ENCODE measurements around the gene CDH2.

The CDH2 gene

DNA sequence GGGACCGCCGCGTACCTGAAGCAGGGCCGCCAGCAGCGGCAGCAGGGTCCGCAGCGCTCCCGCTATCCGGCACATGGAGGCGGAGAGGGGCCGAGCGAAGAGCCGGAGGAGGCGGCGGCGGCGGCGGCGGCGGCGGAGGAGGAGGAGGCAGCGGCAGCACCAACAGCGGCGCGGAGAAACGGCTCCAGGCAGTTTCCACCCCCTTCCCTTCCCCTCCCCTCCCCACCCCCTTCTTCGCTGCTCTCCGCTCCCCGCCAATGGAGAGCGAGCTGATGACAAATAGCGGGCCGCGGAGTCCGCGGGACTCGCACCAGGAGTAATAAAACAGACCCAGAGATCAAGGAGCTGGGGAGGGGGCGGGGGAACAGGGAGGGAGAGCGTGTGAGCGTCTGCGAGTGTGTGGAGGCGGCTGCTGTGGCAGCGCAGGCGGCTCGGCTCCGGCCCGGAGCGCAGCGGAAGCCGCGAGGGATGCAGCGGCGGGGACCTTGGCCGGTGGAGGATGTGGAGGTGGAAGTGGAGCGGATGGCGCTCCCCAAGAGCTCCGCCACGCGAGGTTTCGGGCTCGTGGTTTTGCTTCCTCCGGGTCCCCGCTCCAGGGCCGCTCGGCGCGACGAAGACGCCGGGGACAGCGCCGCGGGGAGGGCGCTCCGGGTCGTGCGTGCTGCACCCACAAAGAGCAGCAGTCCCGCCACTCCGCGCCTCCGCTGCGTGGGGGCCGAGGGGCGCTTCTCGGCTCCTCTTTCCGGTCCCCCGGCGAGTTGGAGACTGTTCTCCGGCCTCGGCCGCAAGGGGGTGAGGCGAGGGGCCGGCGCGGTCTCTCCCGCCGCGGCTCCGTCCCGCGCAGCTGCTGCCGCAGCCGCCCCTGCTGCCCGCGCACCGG, at the start of gene CDH2:
Gene CDH2, minus strand, starts transcription at position 183 of the 880 bp plus-strand sequence. Its CDS starts 108 bp downstream, at position 75.
- DNase-seq (ENCODE audit: low read depth, low spot score): peak; percentile 44

GRCh38 chr18:28212060-28212459, 35.1 kb upstream of the CDH2 start:
- DNase-seq (ENCODE audit: low read depth, low spot score): no peak

GRCh38 chr18:28208712-28209265, 31.9 kb upstream of the CDH2 start:
- DNase-seq (ENCODE audit: low read depth, low spot score): no peak

GRCh38 chr18:28208268-28208667, 31.3 kb upstream of the CDH2 start:
- no peak for DNase-seq (ENCODE audit: low read depth, low spot score)

GRCh38 chr18:28204154-28204553, 27.2 kb upstream of the CDH2 start:
- no peak for DNase-seq (ENCODE audit: low read depth, low spot score)

- no peak for DNase-seq (ENCODE audit: low read depth, low spot score)
Measured at GRCh38 chr18:28201056-28201455, 24.1 kb upstream of the CDH2 start.

DNA sequence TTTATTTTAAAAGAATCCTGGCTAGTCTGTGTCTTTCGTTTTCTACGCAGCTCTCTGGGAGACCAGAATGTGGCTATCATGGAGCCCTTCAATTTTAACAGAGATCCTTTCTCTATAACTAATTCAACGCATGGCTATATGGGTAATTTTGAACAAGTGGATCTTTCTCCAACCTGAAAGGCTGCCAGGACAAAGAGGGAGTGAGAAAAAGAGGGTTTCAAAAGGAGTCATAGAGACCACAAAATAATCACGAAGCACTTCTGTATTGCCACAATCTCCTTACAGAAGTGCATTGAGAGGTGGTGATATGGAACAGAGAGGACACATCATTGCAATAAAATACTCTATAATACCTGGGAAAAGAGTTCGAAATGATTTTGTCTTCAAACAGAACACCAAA, 21.7 kb upstream of the CDH2 start:
- DNase-seq (ENCODE audit: low read depth, low spot score): no peak

DNA sequence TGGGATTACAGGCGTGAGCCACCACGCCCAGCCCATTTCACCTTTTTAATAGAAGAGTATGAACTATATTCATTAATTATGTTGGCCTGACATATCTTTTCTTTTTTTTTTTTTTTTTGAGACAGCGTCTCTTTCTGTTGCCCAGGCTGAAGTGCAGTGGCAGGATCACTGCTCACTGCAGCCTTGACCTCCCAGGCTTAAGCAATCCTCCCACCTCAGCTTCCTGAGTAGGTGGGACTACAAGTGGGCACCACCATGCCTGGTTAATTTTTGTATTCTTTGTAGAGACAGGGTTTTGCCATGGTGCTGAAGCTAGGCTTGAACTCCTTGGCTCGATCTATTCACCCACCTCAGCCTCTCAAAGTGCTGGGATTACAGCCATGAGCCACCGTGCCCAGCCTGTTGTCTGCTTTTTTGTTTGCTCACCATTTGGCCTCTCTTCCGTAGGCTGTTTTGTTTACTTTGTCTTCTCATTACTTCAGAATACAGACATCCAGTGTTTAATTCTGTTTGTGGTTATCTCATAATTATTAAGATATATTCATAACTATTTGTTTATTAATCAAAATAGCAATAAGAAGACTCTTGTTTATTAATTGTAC, 16.3 kb upstream of the CDH2 start:
- DNase-seq (ENCODE audit: low read depth, low spot score): no peak

GRCh38 chr18:28189400-28190239, 12.7 kb upstream of the CDH2 start:
- DNase-seq (ENCODE audit: low read depth, low spot score): no peak

DNA sequence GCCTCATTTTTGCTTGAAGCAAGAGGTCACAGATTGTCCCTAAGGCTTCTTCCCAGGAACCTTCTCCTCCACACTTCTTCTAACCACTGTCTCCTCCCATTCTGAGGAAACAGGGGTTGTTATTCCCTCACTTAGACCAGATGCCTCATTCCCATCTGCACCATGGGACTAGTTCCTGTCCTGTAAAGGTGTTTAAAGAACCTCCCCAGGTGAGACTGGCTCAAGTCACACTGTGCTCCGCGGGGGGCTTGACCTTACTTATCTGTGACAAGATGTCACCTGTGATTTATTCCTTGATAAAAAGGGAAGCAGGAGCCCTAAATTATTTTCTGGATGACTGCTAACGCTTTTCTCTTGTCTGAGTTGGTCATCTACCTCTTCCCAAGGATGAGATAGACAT, 8.2 kb upstream of the CDH2 start:
- DNase-seq (ENCODE audit: low read depth, low spot score): no peak

DNA sequence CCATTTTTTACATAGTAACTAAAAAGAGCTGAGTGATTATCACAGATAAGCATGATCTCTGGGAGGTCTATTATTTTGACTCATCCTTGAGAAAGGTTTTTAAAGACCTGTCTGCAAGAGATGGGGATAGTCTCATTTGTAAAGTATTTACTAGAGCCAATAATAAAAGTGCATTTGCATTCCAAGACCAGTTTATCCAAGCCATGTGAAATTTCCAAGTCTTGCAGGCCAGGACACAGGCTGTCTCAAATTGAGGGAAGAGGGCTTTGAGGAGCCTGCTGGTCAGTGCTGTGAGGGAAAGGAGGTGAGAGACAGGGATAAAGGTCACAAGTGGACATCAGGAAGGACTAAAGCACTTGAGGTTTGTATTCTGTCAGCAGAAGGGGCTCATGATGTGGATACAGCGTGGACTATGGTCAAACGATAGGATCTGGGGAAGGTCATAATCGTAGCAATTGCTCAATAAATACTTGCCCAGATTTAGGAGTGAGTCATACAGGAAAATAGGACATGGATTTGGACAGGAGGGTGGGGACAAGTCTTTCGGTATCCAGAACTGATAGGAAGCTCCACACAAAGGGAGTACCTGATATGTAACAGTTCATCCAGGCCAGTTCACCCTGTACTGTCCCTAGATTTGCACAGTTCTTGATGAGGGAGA, 6.6 kb upstream of the CDH2 start:
- no peak for DNase-seq (ENCODE audit: low read depth, low spot score)

GRCh38 chr18:28181616-28182015, 4.7 kb upstream of the CDH2 start:
- DNase-seq (ENCODE audit: low read depth, low spot score): no peak

DNA sequence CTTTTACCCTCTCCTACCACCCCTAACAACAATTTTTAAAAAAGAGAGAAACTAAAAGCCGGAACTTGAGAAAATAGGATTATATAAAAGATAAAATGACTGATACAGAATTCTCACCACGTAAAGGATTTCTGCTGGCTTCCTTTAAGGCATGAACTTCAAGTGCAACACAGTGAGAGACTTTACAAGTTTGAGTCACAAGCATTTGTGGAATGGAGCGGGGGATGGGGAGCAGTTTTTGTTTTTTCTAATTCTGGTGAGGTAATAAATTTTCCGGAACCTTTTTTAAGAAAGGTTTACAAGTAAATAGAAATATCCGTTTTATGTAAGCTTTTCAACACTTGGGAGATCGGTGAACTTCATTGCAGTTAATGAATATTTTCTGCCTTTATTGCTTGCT, 1.8 kb upstream of the CDH2 start:
- DNase-seq (ENCODE audit: low read depth, low spot score): no peak

DNA sequence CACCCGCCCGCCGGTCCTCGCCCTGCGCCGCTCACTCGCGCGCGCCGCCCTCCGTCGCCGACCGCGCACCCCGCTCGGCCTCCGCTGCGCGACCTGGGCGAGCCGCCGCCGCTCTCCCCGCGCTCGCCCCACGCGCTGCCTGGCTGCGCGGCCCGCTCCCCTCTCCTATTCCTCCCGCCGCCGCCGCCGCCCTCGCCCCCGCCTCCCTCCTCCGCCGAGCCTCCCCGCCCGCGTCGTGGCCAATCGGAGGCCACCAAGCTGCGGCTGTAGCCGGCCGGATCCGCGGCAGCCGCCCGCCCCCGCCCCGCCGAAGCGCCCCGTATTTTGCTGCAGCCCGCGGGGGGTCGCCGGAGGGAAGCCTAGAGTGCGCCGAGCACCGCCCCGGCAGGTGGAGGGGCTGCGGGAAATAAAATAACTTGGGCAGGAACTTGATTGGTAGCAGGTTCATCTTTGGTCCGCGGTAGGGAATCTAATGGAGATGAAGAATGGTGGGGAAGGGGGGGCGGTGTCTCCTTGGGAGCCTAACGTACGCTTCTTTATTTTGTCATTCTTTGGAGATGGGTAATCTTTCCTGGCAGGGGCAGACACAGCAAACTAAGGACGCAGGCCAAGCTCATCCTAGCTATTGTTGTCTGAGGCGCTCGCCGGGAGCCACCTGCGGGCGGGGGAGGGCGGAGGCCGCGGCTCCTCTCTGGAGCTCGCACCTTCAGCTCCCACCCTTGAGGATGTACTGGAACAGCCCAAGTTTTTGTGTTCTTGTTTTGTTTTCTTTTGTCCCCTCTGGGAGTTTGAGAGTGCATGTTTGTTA, 1.1 kb upstream of the CDH2 start:
- DNase-seq (ENCODE audit: low read depth, low spot score): no peak

GRCh38 chr18:28176698-28176947, 307 bp downstream of the CDH2 start:
- DNase-seq (ENCODE audit: low read depth, low spot score): no peak

- DNase-seq (ENCODE audit: low read depth, low spot score): no peak
Measured at GRCh38 chr18:28175930-28176697, 816 bp downstream of the CDH2 start.

DNA sequence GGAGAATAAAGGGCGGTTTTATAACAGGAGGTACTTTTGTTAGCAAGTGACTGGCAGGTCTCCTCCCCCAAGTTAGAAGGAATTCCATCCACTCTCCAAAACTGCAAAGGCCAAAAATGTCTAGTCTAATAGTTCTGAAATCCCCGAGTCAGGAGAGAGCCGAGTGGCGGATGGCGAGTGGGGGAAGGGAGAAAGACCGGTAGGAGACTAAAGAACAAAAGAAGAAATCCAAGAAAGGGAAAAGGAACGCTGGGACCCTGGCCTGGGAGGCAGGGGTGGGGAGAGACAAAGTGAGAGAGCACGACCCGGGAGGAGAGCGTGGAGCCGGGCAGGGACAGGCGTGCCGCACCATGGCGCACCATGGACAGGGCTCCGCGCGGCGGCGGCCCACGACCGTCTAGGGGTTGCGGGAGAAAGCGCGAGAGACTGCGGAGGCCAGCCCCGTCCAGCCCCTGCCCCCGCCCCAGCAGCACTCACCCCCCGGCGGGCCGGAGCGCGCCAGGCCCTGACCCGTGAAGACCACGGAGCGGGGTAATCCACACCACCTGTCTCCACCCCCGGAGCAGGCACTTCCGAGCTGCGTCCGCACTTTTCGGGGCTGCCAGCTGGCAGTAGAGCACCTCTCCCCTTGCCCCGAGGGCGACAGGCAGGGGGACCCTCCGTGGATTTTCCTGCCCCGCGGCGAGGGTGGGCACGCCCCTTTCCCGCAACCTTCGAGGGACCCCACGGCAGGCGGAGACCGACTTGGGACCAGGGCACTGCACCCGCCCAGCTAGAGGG, 1.6 kb downstream of the CDH2 start:
- DNase-seq (ENCODE audit: low read depth, low spot score): no peak

DNA sequence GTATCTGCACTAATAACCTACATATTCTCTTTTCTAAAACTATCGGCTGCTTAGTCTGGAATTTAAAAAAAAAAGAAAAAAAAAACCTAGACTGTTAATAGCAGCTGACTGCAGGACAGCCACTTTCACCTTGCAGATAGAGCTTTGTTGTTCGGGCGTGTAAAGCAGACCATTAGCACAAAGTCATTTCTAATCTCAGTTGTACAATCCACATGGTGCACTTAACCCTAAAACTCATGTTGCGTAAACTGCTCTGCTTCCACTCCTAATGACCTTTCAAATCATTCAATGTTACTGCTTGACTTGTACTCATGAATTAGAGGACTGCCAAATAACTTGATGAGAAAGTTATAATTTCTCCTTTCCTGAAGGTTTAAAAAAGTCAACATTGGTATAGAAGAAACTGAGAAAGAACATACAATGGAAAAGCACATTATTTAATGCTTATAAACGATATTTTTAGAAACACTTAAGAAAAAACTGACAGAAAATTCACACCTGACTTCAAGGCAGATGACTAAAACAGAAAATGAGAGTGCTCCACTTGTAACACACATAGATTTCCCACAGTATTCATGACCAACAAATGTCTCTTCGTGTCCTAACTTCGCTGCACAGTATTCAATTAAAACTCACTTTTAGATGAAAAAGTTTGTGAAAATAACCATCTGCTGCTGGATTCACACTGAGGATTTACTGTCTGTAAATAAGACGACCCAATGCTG, 2.6 kb downstream of the CDH2 start:
- no peak for DNase-seq (ENCODE audit: low read depth, low spot score)

DNA sequence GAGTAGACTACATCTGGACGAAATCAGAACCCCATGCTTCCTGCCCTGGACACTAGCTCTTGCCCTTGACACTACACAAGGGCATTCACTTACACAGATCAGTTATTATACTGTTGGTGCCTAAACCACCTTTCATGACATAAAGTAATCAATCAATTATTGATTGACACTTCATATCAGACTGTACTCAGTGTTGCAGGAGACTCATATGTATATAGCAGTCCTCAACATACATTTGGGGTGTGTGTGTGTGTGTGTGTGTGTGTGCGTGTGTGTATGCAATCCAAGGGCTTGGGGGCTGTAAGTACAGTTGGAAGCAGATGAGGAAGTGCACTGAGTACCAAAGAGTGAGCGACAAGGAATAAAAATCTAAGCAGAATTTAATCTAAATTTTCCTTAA, 5.1 kb downstream of the CDH2 start:
- DNase-seq (ENCODE audit: low read depth, low spot score): no peak
